Measurements from ENCODE around the gene PTPRH.

DNA sequence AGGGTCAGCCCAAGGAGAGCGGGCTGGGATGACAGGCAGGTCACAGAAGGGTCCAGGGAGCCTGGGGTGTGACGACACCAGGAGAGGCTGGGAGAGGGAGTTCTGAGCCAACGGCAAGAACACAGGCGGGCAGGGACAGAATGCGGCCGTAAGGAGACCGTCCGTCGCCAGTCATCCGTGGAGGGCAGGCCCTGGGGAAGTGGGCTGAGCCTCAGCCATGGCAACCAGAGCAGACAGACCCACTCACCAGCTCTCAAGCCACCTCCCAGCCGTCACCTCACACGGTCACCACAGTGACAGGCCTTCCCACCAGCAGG is 22.9 kb upstream of the PTPRH start:
- TF ChIP-seq POLR2A (IDR thresholded peaks at IDR 0.05; ENCODE audit: borderline replicate concordance, extremely low read depth, insufficient read depth, insufficient read length) (no peak), EZH2phosphoT487 (IDR thresholded peaks at IDR 0.05; ENCODE audit: borderline replicate concordance) (no peak), EZH2 (IDR thresholded peaks at IDR 0.05) (no peak), YY1 (IDR thresholded peaks at IDR 0.05; ENCODE audit: extremely low read depth, insufficient replicate concordance, low read depth, low read length) (no peak), ZBTB33 (IDR thresholded peaks at IDR 0.05; ENCODE audit: extremely low read depth, insufficient replicate concordance, low read length) (no peak)
- TF ChIP-seq, protein P1, sequence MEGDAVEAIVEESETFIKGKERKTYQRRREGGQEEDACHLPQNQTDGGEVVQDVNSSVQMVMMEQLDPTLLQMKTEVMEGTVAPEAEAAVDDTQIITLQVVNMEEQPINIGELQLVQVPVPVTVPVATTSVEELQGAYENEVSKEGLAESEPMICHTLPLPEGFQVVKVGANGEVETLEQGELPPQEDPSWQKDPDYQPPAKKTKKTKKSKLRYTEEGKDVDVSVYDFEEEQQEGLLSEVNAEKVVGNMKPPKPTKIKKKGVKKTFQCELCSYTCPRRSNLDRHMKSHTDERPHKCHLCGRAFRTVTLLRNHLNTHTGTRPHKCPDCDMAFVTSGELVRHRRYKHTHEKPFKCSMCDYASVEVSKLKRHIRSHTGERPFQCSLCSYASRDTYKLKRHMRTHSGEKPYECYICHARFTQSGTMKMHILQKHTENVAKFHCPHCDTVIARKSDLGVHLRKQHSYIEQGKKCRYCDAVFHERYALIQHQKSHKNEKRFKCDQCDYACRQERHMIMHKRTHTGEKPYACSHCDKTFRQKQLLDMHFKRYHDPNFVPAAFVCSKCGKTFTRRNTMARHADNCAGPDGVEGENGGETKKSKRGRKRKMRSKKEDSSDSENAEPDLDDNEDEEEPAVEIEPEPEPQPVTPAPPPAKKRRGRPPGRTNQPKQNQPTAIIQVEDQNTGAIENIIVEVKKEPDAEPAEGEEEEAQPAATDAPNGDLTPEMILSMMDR (IDR thresholded peaks at IDR 0.05 in 2 of 3, conservative IDR thresholded peaks at IDR 0.05 in 1 of 3; ENCODE audit: borderline replicate concordance in 1 of 3, insufficient read depth in 1 of 3, low read depth in 2 of 3, low read length in 2 of 3), result no peak
- TF ChIP-seq, protein P2, sequence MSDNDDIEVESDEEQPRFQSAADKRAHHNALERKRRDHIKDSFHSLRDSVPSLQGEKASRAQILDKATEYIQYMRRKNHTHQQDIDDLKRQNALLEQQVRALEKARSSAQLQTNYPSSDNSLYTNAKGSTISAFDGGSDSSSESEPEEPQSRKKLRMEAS (IDR thresholded peaks at IDR 0.05), result no peak
